ENCODE results near the gene SUMO1.

SUMO1 gene

GRCh38 chr2:202186641-202187202 is 51.7 kb downstream of the SUMO1 start:
- TF ChIP-seq FOXP2 (optimal IDR thresholded peaks at IDR 0.05; ENCODE audit: borderline replicate concordance, extremely low read depth, extremely low read length, insufficient read depth) (no peak), SIN3A (IDR thresholded peaks at IDR 0.05; ENCODE audit: borderline replicate concordance, insufficient read depth, low read length) (no peak), POLR2AphosphoS5 (IDR thresholded peaks at IDR 0.05; ENCODE audit: low read depth, low read length) (no peak), REST (IDR thresholded peaks at IDR 0.05; ENCODE audit: insufficient read depth in 1 of 2, low read depth in 2 of 2, low read length in 2 of 2) (no peak), TAF1 (IDR thresholded peaks at IDR 0.05; ENCODE audit: borderline replicate concordance, insufficient read depth, low read length) (no peak)

GRCh38 chr2:202185156-202185555 is 53.2 kb downstream of the SUMO1 start:
- no peak for TF ChIP-seq FOXP2 (optimal IDR thresholded peaks at IDR 0.05; ENCODE audit: borderline replicate concordance, extremely low read depth, extremely low read length, insufficient read depth)
- no peak for TF ChIP-seq POLR2AphosphoS5 (IDR thresholded peaks at IDR 0.05; ENCODE audit: low read depth, low read length)
- TF ChIP-seq SIN3A (IDR thresholded peaks at IDR 0.05; ENCODE audit: borderline replicate concordance, insufficient read depth, low read length): no peak
- no peak for TF ChIP-seq TAF1 (IDR thresholded peaks at IDR 0.05; ENCODE audit: borderline replicate concordance, insufficient read depth, low read length)
- TF ChIP-seq REST (IDR thresholded peaks at IDR 0.05; ENCODE audit: insufficient read depth in 1 of 2, low read depth in 2 of 2, low read length in 2 of 2): no peak

DNA sequence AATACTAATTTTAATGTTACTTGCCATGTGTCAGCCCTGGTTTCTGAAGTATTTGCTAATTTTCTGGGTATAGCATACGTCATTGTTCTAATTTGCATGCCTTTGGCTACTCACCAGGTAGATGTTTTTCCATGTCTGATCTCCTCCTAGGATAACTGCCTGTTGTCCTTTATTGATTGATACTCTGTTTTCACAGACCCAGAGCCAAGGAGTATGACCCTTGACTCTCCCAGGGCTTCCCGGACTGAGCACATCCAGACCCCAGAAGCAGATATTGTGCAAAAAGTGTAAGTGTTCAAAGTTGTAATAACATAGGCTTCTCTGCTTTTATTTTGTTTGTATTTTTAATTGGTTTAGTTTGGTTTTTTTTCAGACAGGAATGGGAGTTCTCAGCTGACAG is 53.8 kb downstream of the SUMO1 start:
- TF ChIP-seq SIN3A (IDR thresholded peaks at IDR 0.05; ENCODE audit: borderline replicate concordance, insufficient read depth, low read length): no peak
- no peak for TF ChIP-seq TAF1 (IDR thresholded peaks at IDR 0.05; ENCODE audit: borderline replicate concordance, insufficient read depth, low read length)
- no peak for TF ChIP-seq POLR2AphosphoS5 (IDR thresholded peaks at IDR 0.05; ENCODE audit: low read depth, low read length)
- TF ChIP-seq FOXP2 (optimal IDR thresholded peaks at IDR 0.05; ENCODE audit: borderline replicate concordance, extremely low read depth, extremely low read length, insufficient read depth): no peak
- no peak for TF ChIP-seq REST (IDR thresholded peaks at IDR 0.05; ENCODE audit: insufficient read depth in 1 of 2, low read depth in 2 of 2, low read length in 2 of 2)

DNA sequence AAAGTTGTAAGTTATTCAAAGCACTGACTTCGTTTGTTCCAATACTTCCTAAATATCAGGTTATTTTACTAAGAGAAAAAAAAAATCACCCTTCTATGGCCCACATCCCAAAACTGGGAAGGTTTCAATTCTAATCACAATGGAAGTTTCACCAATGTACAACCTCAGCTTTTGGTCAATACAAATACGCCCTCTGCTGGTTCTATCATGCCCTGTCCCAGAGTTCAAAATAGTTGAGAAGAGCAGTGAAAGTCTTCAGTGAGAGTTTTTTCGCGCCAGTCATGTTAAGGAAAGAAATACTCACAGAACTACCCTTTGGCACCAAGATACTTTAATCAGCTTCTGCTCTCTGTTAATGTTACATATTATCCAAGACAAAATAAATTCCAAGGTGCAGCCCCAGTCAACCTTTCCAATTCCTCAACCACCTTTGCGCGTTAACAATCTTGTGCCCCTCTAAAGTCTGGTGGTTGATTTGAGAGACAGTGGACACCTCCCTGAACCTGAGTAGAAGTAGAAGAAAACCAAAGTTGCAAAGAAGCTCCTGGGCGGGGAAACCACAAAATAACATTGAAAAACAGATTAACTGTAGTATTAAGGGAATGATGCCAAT is 59.9 kb downstream of the SUMO1 start:
- no peak for TF ChIP-seq FOXP2 (optimal IDR thresholded peaks at IDR 0.05; ENCODE audit: borderline replicate concordance, extremely low read depth, extremely low read length, insufficient read depth)
- TF ChIP-seq TAF1 (IDR thresholded peaks at IDR 0.05; ENCODE audit: borderline replicate concordance, insufficient read depth, low read length): no peak

DNA sequence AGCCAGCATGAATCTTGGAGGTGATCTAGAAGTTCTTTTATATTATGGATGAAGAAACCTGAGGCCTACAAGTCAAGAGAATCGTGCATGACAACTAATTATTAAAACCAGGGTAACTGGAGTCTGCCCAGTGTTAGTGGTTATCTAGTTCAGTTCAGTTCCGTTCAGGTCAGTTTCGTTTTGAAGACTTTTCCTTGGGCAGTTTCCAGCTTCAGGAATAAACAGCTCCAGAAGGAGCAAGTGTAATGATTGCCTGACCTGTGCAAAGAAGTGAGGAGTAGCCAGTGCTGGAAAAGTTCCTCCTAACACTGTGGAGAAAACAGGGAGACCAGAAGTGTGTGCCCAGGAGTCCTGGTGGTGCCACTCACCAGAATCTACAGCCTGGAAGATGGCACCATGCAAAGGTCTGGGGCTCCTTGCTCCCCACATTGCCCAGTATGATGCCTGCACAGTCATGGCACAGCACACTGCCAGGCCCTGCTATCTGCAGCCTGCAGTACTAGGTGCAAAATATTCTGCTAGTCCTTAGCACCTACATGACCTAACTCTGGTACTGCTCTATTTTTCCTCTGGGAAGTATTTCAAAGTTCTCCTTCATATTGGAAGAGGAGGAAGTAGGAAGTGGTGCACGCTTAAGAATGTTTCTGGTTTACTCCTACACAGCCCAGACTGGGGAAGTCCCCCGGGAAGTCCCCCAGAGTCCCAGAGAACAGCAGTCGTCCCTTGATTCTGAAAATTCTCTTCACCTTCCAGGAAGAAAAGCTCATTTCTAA is 65.8 kb downstream of the SUMO1 start:
- TF ChIP-seq POLR2AphosphoS5 (IDR thresholded peaks at IDR 0.05; ENCODE audit: low read depth, low read length) (no peak), REST (IDR thresholded peaks at IDR 0.05; ENCODE audit: insufficient read depth in 1 of 2, low read depth in 2 of 2, low read length in 2 of 2) (peak in 1 of 2 experiments; percentile 27; a peak in 1 of 4 replicates)

All from PFSK-1 (cell line).